HG03159 (cell line): ENCODE measurements around the gene SYT8.
"Not testable (repeated sequence)": the region's sequence is repeated elsewhere in the genome, so short reads cannot be mapped to it uniquely, and the experiment has no call there.

ENCODE experiments used
- ATAC-seq: cut with Tn5 transposase; IDR thresholded peaks from one replicate; pipeline ENCODE4 v1.9.1; 2021; ENCODE audit warnings: mild to moderate bottlenecking, moderate library complexity; ENCODE audit not compliant: unreplicated experiment

SYT8 gene

GRCh38 chr11:1882265-1883238 is 47.8 kb downstream of the SYT8 start:
- ATAC-seq = peak; percentile 56

GRCh38 chr11:1883346-1884302 is 48.8 kb downstream of the SYT8 start:
- no peak for ATAC-seq

- ATAC-seq = no peak
Observed at GRCh38 chr11:1884303-1884700, 49.5 kb downstream of the SYT8 start.

GRCh38 chr11:1886551-1886950 is 51.8 kb downstream of the SYT8 start:
- not testable (repeated sequence) for ATAC-seq
